ENCODE measurements around the gene KIF5A. TPM values are rescaled to one million over a fixed set of nuclear protein-coding genes. Genes with fewer than 3 reads are reported as not detected.

The KIF5A gene
- total and polyA plus RNA-seq, 2 of the 13 experiments (the other 11 are each of a cell fraction or from before 2014, with no cell fraction given), result 1.6 to 11.9 TPM

GRCh38 chr12:57522887-57523705 lies 26.7 kb upstream of the KIF5A start (continued):
- TF ChIP-seq ZBTB43 (CRISPR knock-in tag; conservative IDR thresholded peaks at IDR 0.05) (no peak), MAF1 (CRISPR knock-in tag; IDR thresholded peaks at IDR 0.05; ENCODE audit: borderline replicate concordance) (no peak), CCDC6 (CRISPR knock-in tag; IDR thresholded peaks at IDR 0.05) (0 out of 2 replicates have a peak, but pooled peaks have one; percentile 34), ZNF75D (CRISPR knock-in tag; IDR thresholded peaks at IDR 0.05; ENCODE audit: borderline replicate concordance) (no peak), SSRP1 (CRISPR knock-in tag; IDR thresholded peaks at IDR 0.05) (0 out of 2 replicates have a peak, but pooled peaks have one; percentile 61), GRHL1 (CRISPR knock-in tag; conservative IDR thresholded peaks at IDR 0.05) (no peak), ZNF652 (CRISPR knock-in tag; IDR thresholded peaks at IDR 0.05; ENCODE audit: borderline replicate concordance, low read depth) (no peak), PCBP2 (optimal IDR thresholded peaks at IDR 0.05; ENCODE audit: low read depth, low read length, poor library complexity, severe bottlenecking) (peak; percentile 16), PHB2 (IDR thresholded peaks at IDR 0.05; ENCODE audit: partially characterized antibody) (no peak), CBX2 (IDR thresholded peaks at IDR 0.05; ENCODE audit: low read depth, low read length) (no peak), CBX2 (CRISPR knock-in tag; IDR thresholded peaks at IDR 0.05; ENCODE audit: low read depth) (no peak), ZNF891 (CRISPR knock-in tag; IDR thresholded peaks at IDR 0.05) (no peak), TBL1XR1 (IDR thresholded peaks at IDR 0.05; ENCODE audit: borderline replicate concordance, low read length, partially characterized antibody) (no peak), MTA3 (CRISPR knock-in tag; IDR thresholded peaks at IDR 0.05) (no peak), ATF6 (CRISPR knock-in tag; conservative IDR thresholded peaks at IDR 0.05) (0 out of 2 replicates have a peak, but pooled peaks have one; percentile 6), KIAA2018 (CRISPR knock-in tag; IDR thresholded peaks at IDR 0.05; ENCODE audit: borderline replicate concordance) (no peak)
